ENCODE data around the gene C2orf68. TPM values are rescaled to one million over a fixed set of nuclear protein-coding genes. Genes with fewer than 3 reads are reported as not detected.

C2orf68 gene
- polyA plus RNA-seq, 1 donor (not counting 4 experiments of a cell fraction or from before 2014, with no cell fraction given) = 13.6 TPM

- Histone ChIP-seq H2AFZ (ENCODE audit: control insufficient read depth, low read length) (no peak overlapping the region), H3K27ac (ENCODE audit: control insufficient read depth, insufficient read depth, low read length) (no peak overlapping the region), H3K9me3 (ENCODE audit: control insufficient read depth, low read depth, low read length) (no peaks in the 10 kb centered on the region), H4K20me1 (ENCODE audit: control insufficient read depth, extremely low read depth, insufficient read depth, low read length) (no peaks in the 10 kb centered on the region), H3K9me1 (ENCODE audit: control insufficient read depth, extremely low read depth, insufficient read depth, low read length) (peaks cover 2% of the 10 kb centered on the region), H3K4me1 (ENCODE audit: control insufficient read depth, extremely low read depth, insufficient read depth, low read length) (peaks cover 23% of the 10 kb centered on the region), H3K27me3 (ENCODE audit: control insufficient read depth, extremely low read depth, insufficient read depth, low read length) (no peaks in the 10 kb centered on the region), H3K4me3 (ENCODE audit: control insufficient read depth in 2 of 3, extremely low read depth in 1 of 3, insufficient read depth in 2 of 3, low read depth in 1 of 3, low read length in 3 of 3) (no peak overlapping the region), H3K79me2 (ENCODE audit: control insufficient read depth, insufficient read depth, low read length) (peaks cover 16% of the 10 kb centered on the region), H3K9ac (ENCODE audit: control insufficient read depth, extremely low read depth, insufficient read depth, low read length) (no peak overlapping the region), H3K4me2 (ENCODE audit: control insufficient read depth, extremely low read depth, insufficient read depth, low read depth, low read length) (no peak overlapping the region), H3K36me3 (ENCODE audit: control insufficient read depth in 2 of 2, extremely low read depth in 1 of 2, insufficient read depth in 2 of 2, low read length in 2 of 2) (peaks cover 3 to 15% of the 10 kb centered on the region in 2 experiments)
- no peak for FAIRE-seq
- no peak for DNase-seq (ENCODE audit: low read depth, low spot score)
- no peak for TF ChIP-seq EZH2 (IDR thresholded peaks at IDR 0.05; ENCODE audit: low read length)
- TF ChIP-seq CTCF (optimal IDR thresholded peaks at IDR 0.05 in 1 of 3, IDR thresholded peaks at IDR 0.05 in 1 of 3, conservative IDR thresholded peaks at IDR 0.05 in 1 of 3; ENCODE audit: extremely low read depth in 1 of 3, insufficient read depth in 2 of 3, low read length in 3 of 3) = no peak
- dilution Hi-C loops (cut with MboI; ENCODE audit: extremely low pct_ligation_motif_present, low sequenced_read_pairs) = no loop called here
Observed at GRCh38 chr2:85607268-85608215, 4.3 kb downstream of the C2orf68 start.

- no peak for DNase-seq (ENCODE audit: low read depth, low spot score)
- peaks cover 22% of the 10 kb centered on the region for H3K4me1 ChIP-seq (ENCODE audit: control insufficient read depth, extremely low read depth, insufficient read depth, low read length)
Observed at GRCh38 chr2:85606116-85606455, 5.8 kb downstream of the C2orf68 start.

More at GRCh38 chr2:85606116-85606455, 5.8 kb downstream of the C2orf68 start:
- no peak overlapping the region for H3K4me3 ChIP-seq (ENCODE audit: control insufficient read depth in 2 of 3, extremely low read depth in 1 of 3, insufficient read depth in 2 of 3, low read depth in 1 of 3, low read length in 3 of 3)
- TF ChIP-seq CTCF (optimal IDR thresholded peaks at IDR 0.05 in 1 of 3, IDR thresholded peaks at IDR 0.05 in 1 of 3, conservative IDR thresholded peaks at IDR 0.05 in 1 of 3; ENCODE audit: extremely low read depth in 1 of 3, insufficient read depth in 2 of 3, low read length in 3 of 3) (no peak), EZH2 (IDR thresholded peaks at IDR 0.05; ENCODE audit: low read length) (no peak)
- dilution Hi-C loops (cut with MboI; ENCODE audit: extremely low pct_ligation_motif_present, low sequenced_read_pairs) = no loop called here
- H3K9me3 ChIP-seq (ENCODE audit: control insufficient read depth, low read depth, low read length) = no peaks in the 10 kb centered on the region
- H2AFZ ChIP-seq (ENCODE audit: control insufficient read depth, low read length) = no peak overlapping the region
- peaks cover 2% of the 10 kb centered on the region for H3K9me1 ChIP-seq (ENCODE audit: control insufficient read depth, extremely low read depth, insufficient read depth, low read length)
- H3K27me3 ChIP-seq (ENCODE audit: control insufficient read depth, extremely low read depth, insufficient read depth, low read length) = no peaks in the 10 kb centered on the region
- FAIRE-seq = no peak
- no peak overlapping the region for H3K9ac ChIP-seq (ENCODE audit: control insufficient read depth, extremely low read depth, insufficient read depth, low read length)
- no peak overlapping the region for H3K27ac ChIP-seq (ENCODE audit: control insufficient read depth, insufficient read depth, low read length)
- no peaks in the 10 kb centered on the region for H4K20me1 ChIP-seq (ENCODE audit: control insufficient read depth, extremely low read depth, insufficient read depth, low read length)
- peaks cover 3 to 15% of the 10 kb centered on the region in 2 experiments for H3K36me3 ChIP-seq (ENCODE audit: control insufficient read depth in 2 of 2, extremely low read depth in 1 of 2, insufficient read depth in 2 of 2, low read length in 2 of 2)
- no peak overlapping the region for H3K4me2 ChIP-seq (ENCODE audit: control insufficient read depth, extremely low read depth, insufficient read depth, low read depth, low read length)
- peaks cover 9% of the 10 kb centered on the region for H3K79me2 ChIP-seq (ENCODE audit: control insufficient read depth, insufficient read depth, low read length)

Measured in keratinocyte (primary cell).